IMR-90 (cell line): ENCODE measurements around the gene PHF19. TPM values are rescaled to one million over a fixed set of nuclear protein-coding genes. Genes with fewer than 3 reads are reported as not detected.

Experiments used
- ATAC-seq: fragments of 200-7000 bp; cut with Tn5 transposase; 2 replicates; pipeline ENCODE4 v1.9.1; 2020; ENCODE audit warnings: low read depth, mild to moderate bottlenecking, moderate library complexity
- BruUV-seq: library from RNA; stranded (reverse); fragments of 400-500 nt; replicated peaks from 2 replicates; lab custom pipeline; 2021; lab: Mats Ljungman, UMichigan
- CTCF ChIA-PET: fragments of 300-600 bp; formaldehyde crosslinking; extraction: SDS; loops from one replicate; lab custom pipeline; 2021; ENCODE audit warnings: antibody characterized with exemption; lab: Yijun Ruan, JAX
- POLR2A ChIA-PET: fragments of 300-600 bp; sonication (Branson Sonifier 250); formaldehyde crosslinking; loops from one replicate; lab custom pipeline; 2022; ENCODE audit warnings: antibody characterized with exemption; ENCODE audit not compliant: unreplicated experiment; lab: Charles Lee
- DNase-seq: peaks from one replicate; pipeline ENCODE4 v3.0.0; 2013
- H2AFZ ChIP-seq: replicated peaks from 2 replicates; pipeline ENCODE3; 2013; ENCODE audit warnings: low read length, mild to moderate bottlenecking; ENCODE audit not compliant: poor library complexity
- H2AK5ac ChIP-seq: 2 replicates; pipeline ENCODE4 v1.6.1; 2013; ENCODE audit warnings: low read depth, low read length, inconsistent platforms
- H2AK9ac ChIP-seq: replicated peaks from 2 replicates; pipeline ENCODE3; 2013; ENCODE audit warnings: mild to moderate bottlenecking, low read depth, low read length, moderate library complexity; ENCODE audit not compliant: poor library complexity
- H2BK120ac ChIP-seq: 2 replicates; pipeline ENCODE4 v1.6.1; 2013; ENCODE audit warnings: low read depth, low read length, inconsistent platforms
- H2BK15ac ChIP-seq: 3 replicates; pipeline ENCODE4 v1.6.1; 2013; ENCODE audit warnings: low read depth, low read length, inconsistent platforms
- H2BK20ac ChIP-seq: 2 replicates; pipeline ENCODE4 v1.6.1; 2013; ENCODE audit warnings: low read depth, mild to moderate bottlenecking, inconsistent platforms, low read length, moderate library complexity
- H2BK5ac ChIP-seq: 2 replicates; pipeline ENCODE4 v1.6.1; 2013; ENCODE audit warnings: mild to moderate bottlenecking, low read depth, low read length, inconsistent platforms; ENCODE audit not compliant: poor library complexity, severe bottlenecking
- H3K14ac ChIP-seq: replicated peaks from 2 replicates; pipeline ENCODE4 v1.6.1; 2013; ENCODE audit warnings: low read depth, low read length, inconsistent platforms
- H3K18ac ChIP-seq: 2 replicates; pipeline ENCODE4 v1.6.1; 2013; ENCODE audit warnings: low read depth, low read length, control low read depth
- H3K23ac ChIP-seq: 2 replicates; pipeline ENCODE4 v1.6.1; 2013; ENCODE audit warnings: low read depth, low read length, inconsistent platforms
- H3K27ac ChIP-seq: 2 replicates; pipeline ENCODE4 v1.5.1; 2013; ENCODE audit warnings: mild to moderate bottlenecking, control low read depth, low read length; ENCODE audit not compliant: insufficient read depth
- H3K27me3 ChIP-seq: 2 replicates; pipeline ENCODE4 v1.6.1; 2013; ENCODE audit warnings: low read length; ENCODE audit not compliant: control insufficient read depth, insufficient read depth
- H3K36me3 ChIP-seq: 2 replicates; pipeline ENCODE4 v1.6.1; 2013; ENCODE audit warnings: low read length, mixed read lengths; ENCODE audit not compliant: control insufficient read depth, insufficient read depth
- H3K4ac ChIP-seq: 2 replicates; pipeline ENCODE4 v1.6.1; 2013; ENCODE audit warnings: low read depth, low read length, inconsistent platforms
- H3K4me1 ChIP-seq: 2 replicates; pipeline ENCODE4 v1.6.1; 2013; ENCODE audit warnings: low read length, mixed read lengths; ENCODE audit not compliant: control insufficient read depth, insufficient read depth
- H3K4me2 ChIP-seq: 2 replicates; pipeline ENCODE4 v1.6.1; 2013; ENCODE audit warnings: low read depth, mild to moderate bottlenecking, control low read depth, low read length, moderate library complexity
- H3K4me3 ChIP-seq: 2 replicates; pipeline ENCODE4 v1.5.1; 2013; ENCODE audit warnings: low read depth, mild to moderate bottlenecking, control low read depth, low read length, moderate library complexity; ENCODE audit not compliant: insufficient read depth
- H3K56ac ChIP-seq: 2 replicates; pipeline ENCODE4 v1.6.1; 2013; ENCODE audit warnings: low read length, inconsistent platforms; ENCODE audit not compliant: insufficient read depth; ENCODE audit errors: extremely low read depth
- H3K79me1 ChIP-seq, 2 experiments: 2 replicates each; pipeline ENCODE4 v1.6.1; 2013; ENCODE audit warnings: low read length in 2 of 2, inconsistent platforms in 1 of 2, low read depth in 1 of 2
- H3K9ac ChIP-seq: 2 replicates; pipeline ENCODE4 v1.6.1; 2013; ENCODE audit warnings: low read depth, low read length, control low read depth
- H3K9me1 ChIP-seq: 2 replicates; pipeline ENCODE4 v1.6.1; 2013; ENCODE audit warnings: low read length, inconsistent platforms; ENCODE audit not compliant: insufficient read depth
- H3K9me3 ChIP-seq: 2 replicates; pipeline ENCODE4 v1.6.1; 2013; ENCODE audit warnings: low read length; ENCODE audit not compliant: control insufficient read depth, insufficient read depth
- H4K20me1 ChIP-seq: 2 replicates; pipeline ENCODE4 v1.6.1; 2013; ENCODE audit warnings: low read length, inconsistent platforms; ENCODE audit not compliant: insufficient read depth
- H4K5ac ChIP-seq: 2 replicates; pipeline ENCODE4 v1.6.1; 2013; ENCODE audit warnings: mild to moderate bottlenecking, low read depth, low read length, control low read depth
- H4K8ac ChIP-seq, 2 experiments: 2 replicates each; pipeline ENCODE4 v1.6.1; 2013; ENCODE audit warnings: low read depth in 2 of 2, low read length in 2 of 2, control low read depth in 1 of 2, inconsistent platforms in 1 of 2
- H4K91ac ChIP-seq: 2 replicates; pipeline ENCODE4 v1.6.1; 2013; ENCODE audit warnings: low read depth, low read length, inconsistent platforms; ENCODE audit not compliant: insufficient read depth
- BHLHE40 ChIP-seq: fragments of 150-350 bp; IDR thresholded peaks from 2 replicates; pipeline ENCODE4 v1.6.1; 2016; ENCODE audit warnings: mild to moderate bottlenecking, low read depth, low read length
- CHD1 ChIP-seq: IDR thresholded peaks from 2 replicates; pipeline ENCODE4 v1.6.1; 2012; ENCODE audit warnings: low read depth, low read length, improper control_type of control experiment
- MAZ ChIP-seq: IDR thresholded peaks from 2 replicates; pipeline ENCODE4 v1.6.1; 2012; ENCODE audit warnings: low read depth, mild to moderate bottlenecking, low read length, improper control_type of control experiment, moderate library complexity, borderline replicate concordance
- RAD21 ChIP-seq: IDR thresholded peaks from 2 replicates; pipeline ENCODE4 v1.6.1; 2012; ENCODE audit warnings: low read length, improper control_type of control experiment
- WGBS, 2 experiments: methylation state at CpG; one replicate each; pipeline versions ENCODE4 v1.1.5 to v1.1.7; 2013; ENCODE audit warnings: missing lambda C conversion rate in 2 of 2; ENCODE audit not compliant: insufficient read length in 1 of 2; ENCODE audit errors: extremely low coverage in 2 of 2; 5-methylcytosine and 5-hydroxymethylcytosine counted together
- dilution Hi-C: fragments of 300-500 bp; cut with HindIII; formaldehyde crosslinking; loops from one replicate; pipeline ENCODE4 v1.14.3; 2018; ENCODE audit warnings: low sequenced_read_pairs; ENCODE audit not compliant: unreplicated experiment
- in situ Hi-C: fragments of 300-500 bp; cut with MboI; formaldehyde crosslinking; loops from 3 replicates; pipeline ENCODE4 v1.14.3; 2019; ENCODE audit warnings: low sequenced_read_pairs, inconsistent platforms, mixed read lengths
- intact Hi-C: fragments of 100-400 bp; cut with micrococcal nuclease; formaldehyde crosslinking; loops from 2 replicates; pipeline ENCODE4 v1.10.0; 2022
- polyA plus RNA-seq, 3 experiments: library from polyadenylated mRNA; depleted of rRNA; stranded (reverse); fragments of >200 nt; gene quantifications; 2 replicates each; pipeline ENCODE4 v1.2.3, GENCODE V29; 2012; ENCODE audit warnings: low replicate concordance in 1 of 3
- total RNA-seq: library from RNA; depleted of rRNA; stranded (reverse); fragments of >200 nt; gene quantifications from 2 replicates; pipeline ENCODE4 v1.2.3, GENCODE V29; 2012

Gene PHF19
- total and polyA plus RNA-seq, 2 of the 4 experiments (the other 2 are of a cell fraction): 37.6 to 55.6 TPM

DNA sequence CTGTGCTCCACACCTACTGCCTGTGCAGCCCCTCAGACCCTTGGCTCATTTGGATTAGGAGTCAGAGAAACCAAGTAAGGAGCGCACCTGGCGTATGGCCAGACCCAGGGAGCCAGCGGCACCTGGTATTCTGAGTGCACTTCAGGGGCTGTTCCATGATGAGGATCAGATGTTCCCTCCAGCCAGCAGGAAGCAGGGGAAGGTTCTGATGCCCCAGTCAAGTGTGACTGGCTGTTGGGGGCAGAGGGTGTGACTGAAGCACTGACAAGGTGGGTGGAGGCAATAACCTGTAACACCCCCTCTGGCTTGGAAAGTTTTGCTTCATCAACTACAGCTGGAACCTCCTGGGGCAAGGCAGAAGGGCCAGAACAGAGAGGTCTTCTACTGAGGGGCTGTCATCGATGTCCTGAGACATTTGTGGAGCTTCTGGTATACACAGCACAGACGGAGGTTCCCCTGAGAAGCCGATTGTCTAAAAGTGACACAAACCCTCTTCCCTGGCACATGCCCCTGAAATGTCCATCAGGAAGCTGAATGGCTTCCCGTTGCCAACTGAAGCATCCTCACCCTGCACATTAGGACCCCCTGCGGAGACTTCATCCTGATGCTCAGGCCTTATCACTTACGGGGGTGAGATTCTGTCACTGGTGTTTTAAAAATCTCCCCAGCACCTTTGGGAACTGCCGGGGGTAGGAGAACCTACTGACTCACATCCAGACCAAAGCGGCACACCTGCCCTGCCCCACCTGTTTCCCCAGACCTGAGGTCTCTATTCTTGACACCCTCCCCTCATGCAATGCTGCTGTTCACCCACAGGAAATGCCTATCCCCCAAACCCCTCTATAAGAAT, 28.6 kb upstream of the PHF19 start:
- Histone ChIP-seq H3K36me3 (peaks cover 2% of the 10 kb centered on the region), H3K18ac (no peak overlapping the region), H3K9ac (no peak overlapping the region), H2AK5ac (no peak overlapping the region), H2BK15ac (no peak overlapping the region), H3K9me1 (peaks cover 11% of the 10 kb centered on the region), H3K56ac (no peak overlapping the region), H4K20me1 (no peaks in the 10 kb centered on the region), H4K91ac (no peak overlapping the region), H3K23ac (no peak overlapping the region), H3K4me2 (no peak overlapping the region), H3K79me1 (no peaks in the 10 kb centered on the region), H2AFZ (no peak overlapping the region), H3K4me1 (no peaks in the 10 kb centered on the region; the same call in 1 of the 2 replicates), H3K4me3 (no peak overlapping the region), H2AK9ac (no peak overlapping the region), H2BK120ac (no peak overlapping the region), H2BK20ac (no peak overlapping the region), H3K27ac (no peak overlapping the region), H3K27me3 (no peaks in the 10 kb centered on the region), H3K9me3 (no peaks in the 10 kb centered on the region), H4K5ac (no peak overlapping the region), H2BK5ac (no peak overlapping the region), H3K14ac (no peak overlapping the region), H3K4ac (no peak overlapping the region), H4K8ac (no peak overlapping the region)
- ChIA-PET CTCF (no interaction called here), POLR2A (no interaction called here)
- in situ Hi-C loops: no loop called here
- intact Hi-C loops: no loop called here
- no TSS peak for BruUV-seq
- TF ChIP-seq CHD1: no peak
- TF ChIP-seq RAD21: no peak
- TF ChIP-seq MAZ: no peak
- TF ChIP-seq BHLHE40: no peak
- DNase-seq (no peak), ATAC-seq (no peak)
- 100% methylated on average over 4 of the region's 11 CpGs; no CpG with 5 or more reads in 1 of the 2 experiments for WGBS, 2 experiments
- dilution Hi-C loops: no loop called here
